Smooth muscle cell (in vitro differentiated cells): ENCODE data around the gene VTA1. TPM values are rescaled to one million over a fixed set of nuclear protein-coding genes. Genes with fewer than 3 reads are reported as not detected.

Experiments
- DNase-seq: peaks from one replicate; lab custom pipeline; 2025; ENCODE audit not compliant: unreplicated experiment; lab: John Stamatoyannopoulos, UW
- H2AFZ ChIP-seq: fragments of 200-600 bp; sonication (generic); 2 replicates; pipeline ENCODE4 v1.6.0; 2016; ENCODE audit warnings: antibody characterized with exemption, low read depth, mild to moderate bottlenecking
- H3F3A ChIP-seq: fragments of 200-600 bp; sonication (generic); 2 replicates; pipeline ENCODE4 v1.6.0; 2017; ENCODE audit warnings: antibody characterized with exemption, low read depth
- H3K27ac ChIP-seq: fragments of 200-600 bp; sonication (generic); 2 replicates; pipeline ENCODE4 v1.5.1; 2016; ENCODE audit warnings: low read depth, mild to moderate bottlenecking
- H3K27me3 ChIP-seq: fragments of 200-600 bp; sonication (generic); 2 replicates; pipeline ENCODE4 v1.6.1; 2016; ENCODE audit warnings: low read depth, mild to moderate bottlenecking
- H3K36me3 ChIP-seq: fragments of 200-600 bp; sonication (generic); 2 replicates; pipeline ENCODE4 v1.5.1; 2016; ENCODE audit warnings: low read depth
- H3K4me1 ChIP-seq: fragments of 200-600 bp; sonication (generic); 2 replicates; pipeline ENCODE4 v1.5.1; 2016; ENCODE audit warnings: low read depth
- H3K4me2 ChIP-seq: fragments of 200-600 bp; sonication (generic); 2 replicates; pipeline ENCODE4 v1.6.0; 2016; ENCODE audit warnings: mild to moderate bottlenecking
- H3K4me3 ChIP-seq: fragments of 200-600 bp; sonication (generic); 2 replicates; pipeline ENCODE4 v1.5.1; 2016; ENCODE audit warnings: mild to moderate bottlenecking
- H3K79me2 ChIP-seq: fragments of 200-600 bp; sonication (generic); 2 replicates; pipeline ENCODE4 v1.6.0; 2016; ENCODE audit warnings: low read depth, mild to moderate bottlenecking
- H3K9ac ChIP-seq: fragments of 200-600 bp; sonication (generic); 2 replicates; pipeline ENCODE4 v1.6.0; 2016; ENCODE audit warnings: low read depth
- H3K9me3 ChIP-seq: fragments of 200-600 bp; sonication (generic); replicated peaks from 2 replicates; pipeline ENCODE4 v1.5.1; 2016; ENCODE audit warnings: low read depth
- H4K20me1 ChIP-seq: fragments of 200-600 bp; sonication (generic); 2 replicates; pipeline ENCODE4 v1.6.0; 2016; ENCODE audit warnings: low read depth
- WGBS: methylation state at CpG from one replicate; pipeline ENCODE4 v1.1.7; 2016; ENCODE audit warnings: low lambda C conversion rate; 5-methylcytosine and 5-hydroxymethylcytosine counted together
- polyA plus RNA-seq: library from polyadenylated mRNA; unstranded; fragments of >200 nt; fragmentation: Nextera tagmentation; extraction: Ambion mirVana; gene quantifications from 2 replicates; pipeline ENCODE4 v1.2.1, GENCODE V29; 2016
- total RNA-seq: library from RNA; depleted of rRNA; stranded (reverse); fragments of >200 nt; gene quantifications from 2 replicates; pipeline ENCODE4 v1.2.3, GENCODE V29; 2014
- TF ChIP-seq, protein P1 (sequence below): fragments of 200-600 bp; sonication (generic); IDR thresholded peaks from 2 replicates; pipeline ENCODE4 v1.5.1; 2017; ENCODE audit warnings: borderline replicate concordance, mild to moderate bottlenecking, antibody characterized with exemption; ENCODE audit not compliant: insufficient read depth, poor library complexity, severe bottlenecking

Gene VTA1
- total and polyA plus RNA-seq, 2 experiments from 2014 or later = 58.5 to 94.1 TPM

DNA sequence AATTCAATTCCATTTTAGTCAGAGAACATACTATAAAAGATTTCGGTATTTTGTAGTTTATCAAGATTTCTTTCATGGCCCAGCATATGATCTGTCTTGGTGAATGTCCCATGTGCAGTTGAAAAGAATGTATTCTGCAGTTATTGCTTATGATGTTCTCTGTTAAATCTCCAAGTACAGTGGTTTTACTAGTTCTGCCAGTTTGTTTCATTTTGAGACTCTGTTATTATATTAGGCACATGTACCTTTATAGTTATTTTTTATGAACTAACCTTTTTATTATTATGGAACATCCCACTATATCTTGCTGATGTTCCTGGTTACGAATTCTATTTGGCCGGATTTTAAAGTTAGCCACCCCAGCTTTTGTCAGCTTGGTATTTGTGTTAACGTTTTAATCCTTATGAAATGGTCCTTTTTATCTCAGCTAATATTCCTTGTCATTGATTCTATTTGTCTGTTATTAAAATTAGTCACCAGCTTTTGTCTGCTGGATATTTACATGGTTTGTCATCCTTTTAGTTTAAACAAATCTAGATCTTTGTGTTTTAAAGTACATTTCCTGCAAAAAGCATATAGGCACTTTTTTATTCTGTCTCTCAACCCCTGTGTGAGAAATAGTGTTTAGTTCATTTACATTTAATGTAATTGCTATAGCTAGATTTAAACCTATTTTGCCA, 48.9 kb downstream of the VTA1 start:
- Histone ChIP-seq H3K27ac (no peak overlapping the region), H3K79me2 (peaks cover 13% of the 10 kb centered on the region), H3K36me3 (peaks cover 10% of the 10 kb centered on the region), H3K4me2 (no peak overlapping the region), H3K9ac (no peak overlapping the region), H3K27me3 (no peaks in the 10 kb centered on the region), H4K20me1 (peaks cover 16% of the 10 kb centered on the region), H3K9me3 (no peaks in the 10 kb centered on the region), H3K4me1 (no peaks in the 10 kb centered on the region), H2AFZ (no peak overlapping the region), H3K4me3 (no peak overlapping the region), H3F3A (no peaks in the 10 kb centered on the region)
- TF ChIP-seq, protein P1, sequence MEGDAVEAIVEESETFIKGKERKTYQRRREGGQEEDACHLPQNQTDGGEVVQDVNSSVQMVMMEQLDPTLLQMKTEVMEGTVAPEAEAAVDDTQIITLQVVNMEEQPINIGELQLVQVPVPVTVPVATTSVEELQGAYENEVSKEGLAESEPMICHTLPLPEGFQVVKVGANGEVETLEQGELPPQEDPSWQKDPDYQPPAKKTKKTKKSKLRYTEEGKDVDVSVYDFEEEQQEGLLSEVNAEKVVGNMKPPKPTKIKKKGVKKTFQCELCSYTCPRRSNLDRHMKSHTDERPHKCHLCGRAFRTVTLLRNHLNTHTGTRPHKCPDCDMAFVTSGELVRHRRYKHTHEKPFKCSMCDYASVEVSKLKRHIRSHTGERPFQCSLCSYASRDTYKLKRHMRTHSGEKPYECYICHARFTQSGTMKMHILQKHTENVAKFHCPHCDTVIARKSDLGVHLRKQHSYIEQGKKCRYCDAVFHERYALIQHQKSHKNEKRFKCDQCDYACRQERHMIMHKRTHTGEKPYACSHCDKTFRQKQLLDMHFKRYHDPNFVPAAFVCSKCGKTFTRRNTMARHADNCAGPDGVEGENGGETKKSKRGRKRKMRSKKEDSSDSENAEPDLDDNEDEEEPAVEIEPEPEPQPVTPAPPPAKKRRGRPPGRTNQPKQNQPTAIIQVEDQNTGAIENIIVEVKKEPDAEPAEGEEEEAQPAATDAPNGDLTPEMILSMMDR = no peak
- no peak for DNase-seq
- 97% methylated on average over 4 of the region's 4 CpGs for WGBS

DNA sequence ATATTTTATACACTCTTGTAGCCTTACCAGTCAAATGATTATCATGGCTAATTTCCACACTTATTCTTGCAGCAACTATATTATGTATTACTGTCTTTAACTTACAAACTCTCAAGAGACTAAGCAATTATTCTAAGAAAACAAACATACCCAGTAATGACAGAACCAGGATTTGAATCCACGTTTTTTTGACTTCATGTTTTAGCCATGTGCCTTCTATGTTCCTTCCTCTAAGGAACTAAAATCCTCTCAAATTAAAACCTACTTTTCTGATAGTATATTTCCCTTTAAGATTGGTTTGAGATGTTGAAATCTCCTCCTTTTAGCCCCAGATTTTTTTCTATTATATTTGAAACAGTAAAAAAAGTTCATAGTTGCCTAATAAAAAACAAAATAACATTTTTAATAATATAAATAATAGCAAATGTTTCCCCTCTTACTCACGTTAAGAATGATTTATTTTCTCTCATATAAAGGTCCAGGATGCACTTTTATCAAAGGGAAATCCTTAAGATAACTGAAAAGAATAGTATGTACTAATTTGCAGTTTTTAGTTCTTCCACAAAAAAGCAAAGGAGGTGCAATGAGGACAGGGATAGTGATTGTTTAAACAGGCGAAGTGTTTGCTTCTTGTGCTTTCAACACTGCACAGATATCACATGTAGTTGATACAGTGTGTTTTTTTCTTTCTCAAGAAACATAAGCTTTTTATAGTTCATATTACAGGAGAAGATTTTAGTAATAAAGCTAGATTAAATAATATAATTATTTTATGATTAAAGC, 54.0 kb downstream of the VTA1 start:
- Histone ChIP-seq H3K4me1 (no peaks in the 10 kb centered on the region), H3K27me3 (no peaks in the 10 kb centered on the region), H3K4me3 (no peak overlapping the region), H3K79me2 (peaks cover 7% of the 10 kb centered on the region), H4K20me1 (peaks cover 13% of the 10 kb centered on the region), H3K4me2 (no peak overlapping the region), H3K36me3 (peaks cover 24% of the 10 kb centered on the region), H2AFZ (no peak overlapping the region), H3K9me3 (no peaks in the 10 kb centered on the region), H3F3A (no peaks in the 10 kb centered on the region), H3K27ac (no peak overlapping the region), H3K9ac (no peak overlapping the region)
- TF ChIP-seq, protein P1 = no peak
- WGBS = 92% methylated on average over 3 of the region's 3 CpGs
- DNase-seq = no peak

DNA sequence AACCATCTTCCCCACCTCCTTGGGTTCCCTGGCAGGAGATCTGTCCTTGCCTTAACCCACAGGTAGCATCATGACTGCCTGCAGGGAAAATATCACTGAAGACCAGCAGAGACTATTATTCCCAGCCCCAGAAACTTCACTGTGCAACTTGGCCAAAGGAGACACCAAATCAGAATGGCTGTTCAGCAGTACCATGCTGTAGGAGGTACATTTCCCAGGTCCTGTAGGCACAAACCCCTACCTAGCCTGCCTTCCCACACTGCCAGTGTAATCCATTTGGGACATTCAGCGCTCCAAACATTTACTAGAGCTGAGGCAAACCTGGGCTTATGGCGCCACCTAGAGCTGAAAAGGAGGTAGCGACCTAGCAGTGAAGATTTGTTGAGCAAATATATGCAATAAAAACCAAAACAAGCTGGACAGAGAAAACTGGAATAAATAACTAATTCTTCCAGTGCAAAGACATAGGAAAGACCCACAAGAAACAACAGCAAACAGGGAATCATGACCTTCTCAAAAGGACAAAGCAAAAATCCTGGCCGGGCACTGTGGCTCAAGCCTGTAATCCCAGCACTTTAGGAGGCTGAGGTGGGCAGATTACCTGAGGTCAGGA, 60.3 kb downstream of the VTA1 start:
- H3K9me3 ChIP-seq = no peaks in the 10 kb centered on the region
- DNase-seq = no peak
- H3K27ac ChIP-seq = no peak overlapping the region
- no peaks in the 10 kb centered on the region for H3K4me1 ChIP-seq
- H4K20me1 ChIP-seq = no peaks in the 10 kb centered on the region
- WGBS = 37% methylated on average over 4 of the region's 4 CpGs
- H3K4me2 ChIP-seq = no peak overlapping the region
- peaks cover 23% of the 10 kb centered on the region for H3K36me3 ChIP-seq
- H3F3A ChIP-seq = no peaks in the 10 kb centered on the region
- no peaks in the 10 kb centered on the region for H3K27me3 ChIP-seq
- no peak overlapping the region for H3K4me3 ChIP-seq
- TF ChIP-seq, protein P1 = peak; percentile 61
- no peaks in the 10 kb centered on the region for H3K79me2 ChIP-seq
- no peak overlapping the region for H3K9ac ChIP-seq
- H2AFZ ChIP-seq = no peak overlapping the region
